GM12878 (cell line): ENCODE measurements around the gene CENPP. TPM values are rescaled to one million over a fixed set of nuclear protein-coding genes. Genes with fewer than 3 reads are reported as not detected.

ENCODE experiments used
- ATAC-seq: fragments of 200-7000 bp; cut with Tn5 transposase; 3 replicates; pipeline ENCODE4 v1.9.1; 2020; ENCODE audit warnings: mild to moderate bottlenecking, moderate library complexity
- BruUV-seq: library from RNA; stranded (reverse); fragments of 400-500 nt; replicated peaks from 2 replicates; lab custom pipeline; 2021; lab: Mats Ljungman, UMichigan
- CTCF ChIA-PET: fragments of 300-600 bp; sonication (Branson Sonifier 250); formaldehyde crosslinking; extraction: SDS; loops from one replicate; lab custom pipeline; 2021; ENCODE audit warnings: inconsistent platforms; lab: Yijun Ruan, JAX
- POLR2A ChIA-PET: fragments of 350-600 bp; formaldehyde crosslinking; extraction: SDS; loops from one replicate; lab custom pipeline; 2021; ENCODE audit warnings: inconsistent platforms; lab: Charles Lee
- RAD21 ChIA-PET: fragments of 300-600 bp; sonication (Branson Sonifier 250); formaldehyde crosslinking; loops from one replicate; lab custom pipeline; 2023; ENCODE audit warnings: antibody characterized with exemption; ENCODE audit not compliant: unreplicated experiment; lab: Charles Lee
- SMC1A ChIA-PET: fragments of 300-600 bp; sonication (Branson Sonifier 250); formaldehyde crosslinking; loops from one replicate; lab custom pipeline; 2023; ENCODE audit not compliant: unreplicated experiment, uncharacterized antibody; lab: Charles Lee
- DNase-seq: peaks from one replicate; pipeline ENCODE4 v3.0.0-alpha.2; 2011; ENCODE audit warnings: low read depth, low spot score
- FAIRE-seq: peaks from 3 replicates; lab custom pipeline; 2011; peaks lifted over from hg19 to GRCh38; lab: Jason Lieb, UNC
- H2AFZ ChIP-seq: 2 replicates; pipeline ENCODE4 v1.6.0; 2011; ENCODE audit warnings: low read depth, low read length, control low read depth; ENCODE audit not compliant: control insufficient read depth
- H3K27ac ChIP-seq: 2 replicates; pipeline ENCODE4 v1.5.1; 2011; ENCODE audit warnings: control low read depth; ENCODE audit not compliant: control insufficient read depth, insufficient read depth
- H3K27me3 ChIP-seq, 2 experiments: replicated peaks in 1 of 2; 2 replicates each; pipeline versions ENCODE4 v1.6.0 to v1.6.1; 2011; ENCODE audit warnings: low read length in 1 of 2; ENCODE audit not compliant: control insufficient read depth in 2 of 2, insufficient read depth in 2 of 2
- H3K36me3 ChIP-seq, 2 experiments: 2 replicates each; pipeline ENCODE4 v1.5.1; 2011; ENCODE audit warnings: low read length in 1 of 2; ENCODE audit not compliant: control insufficient read depth in 2 of 2, insufficient read depth in 2 of 2
- H3K4me1 ChIP-seq: 2 replicates; pipeline ENCODE4 v1.6.1; 2011; ENCODE audit warnings: mild to moderate bottlenecking, low read length, moderate library complexity, mixed read lengths; ENCODE audit not compliant: control insufficient read depth, insufficient read depth
- H3K4me2 ChIP-seq: 2 replicates; pipeline ENCODE4 v1.6.0; 2011; ENCODE audit warnings: control low read depth; ENCODE audit not compliant: control insufficient read depth, insufficient read depth
- H3K4me3 ChIP-seq: fragments of 200-600 bp; sonication (generic); 2 replicates; pipeline ENCODE4 v1.5.1; 2016
- H3K79me2 ChIP-seq: 2 replicates; pipeline ENCODE4 v1.6.0; 2011; ENCODE audit warnings: low read length; ENCODE audit not compliant: control insufficient read depth, insufficient read depth
- H3K9ac ChIP-seq: 2 replicates; pipeline ENCODE4 v1.8.0; 2011; ENCODE audit warnings: low read length, control low read depth, mixed read lengths; ENCODE audit not compliant: control insufficient read depth, insufficient read depth
- H3K9me3 ChIP-seq: replicated peaks from 3 replicates; pipeline ENCODE4 v1.5.1; 2011; ENCODE audit warnings: mild to moderate bottlenecking, low read length; ENCODE audit not compliant: control insufficient read depth, insufficient read depth
- H4K20me1 ChIP-seq: 2 replicates; pipeline ENCODE4 v1.6.0; 2011; ENCODE audit not compliant: control insufficient read depth, insufficient read depth
- BACH1 ChIP-seq: fragments of 450-650 bp; IDR thresholded peaks from 2 replicates; pipeline ENCODE4 v1.6.1; 2017; ENCODE audit warnings: mild to moderate bottlenecking, borderline replicate concordance
- FOS ChIP-seq: IDR thresholded peaks from 3 replicates; pipeline ENCODE4 v1.6.1; 2011; ENCODE audit warnings: borderline replicate concordance; ENCODE audit not compliant: insufficient read length; ENCODE audit errors: extremely low read depth
- KAT2A ChIP-seq: conservative IDR thresholded peaks from 2 replicates; pipeline ENCODE4 v1.6.1; 2011; ENCODE audit warnings: low read depth, low read length; ENCODE audit not compliant: control insufficient read depth
- PAX8 ChIP-seq: fragments of 450-650 bp; IDR thresholded peaks from 2 replicates; pipeline ENCODE4 v1.6.1; 2017; ENCODE audit warnings: mild to moderate bottlenecking, moderate library complexity
- SMAD5 ChIP-seq: IDR thresholded peaks from 2 replicates; pipeline ENCODE4 v1.6.1; 2016; ENCODE audit warnings: antibody characterized with exemption, low read depth
- SMARCA5 ChIP-seq: fragments of 450-650 bp; IDR thresholded peaks from 2 replicates; pipeline ENCODE4 v1.6.1; 2017; ENCODE audit warnings: mild to moderate bottlenecking
- SMC3 ChIP-seq: IDR thresholded peaks from 2 replicates; pipeline ENCODE4 v1.6.1; 2011; ENCODE audit warnings: low read length, improper control_type of control experiment, borderline replicate concordance
- SPI1 ChIP-seq: IDR thresholded peaks from 2 replicates; pipeline ENCODE4 v1.6.1; 2011; ENCODE audit warnings: low read depth, mild to moderate bottlenecking, low read length, moderate library complexity, borderline replicate concordance; ENCODE audit not compliant: insufficient read depth
- TAF1 ChIP-seq: IDR thresholded peaks from 2 replicates; pipeline ENCODE4 v1.6.1; 2011; ENCODE audit warnings: mild to moderate bottlenecking, low read depth, low read length, borderline replicate concordance
- ZZZ3 ChIP-seq: IDR thresholded peaks from 2 replicates; pipeline ENCODE4 v1.6.1; 2011; ENCODE audit warnings: low read depth; ENCODE audit not compliant: control insufficient read depth, insufficient read length
- WGBS: methylation state at CpG from one replicate; pipeline ENCODE4 v1.1.6; 2016; ENCODE audit warnings: low lambda C conversion rate; ENCODE audit not compliant: insufficient replicate concordance, insufficient coverage; ENCODE audit errors: missing lambda C conversion rate; 5-methylcytosine and 5-hydroxymethylcytosine counted together
- in situ Hi-C: fragments of 300-500 bp; cut with MboI; formaldehyde crosslinking; loops from 9 replicates; pipeline ENCODE4 v1.14.3; 2018; ENCODE audit warnings: mixed read lengths
- intact Hi-C: fragments of 100-400 bp; cut with micrococcal nuclease; formaldehyde crosslinking; loops from one replicate; pipeline ENCODE4 v1.14.2; 2022; ENCODE audit not compliant: unreplicated experiment
- polyA plus RNA-seq, 11 experiments: library from polyadenylated mRNA; depleted of rRNA in 4 of 11; unstranded in 6 of 11; stranded (reverse) in 5 of 11; fragments of >200 nt; fragmentation: Nextera tagmentation in 4 of 11; fragmentation: Illumina TruSeq in 1 of 11; extraction: Ambion mirVana in 4 of 11; extraction: Trizol in 1 of 11; gene quantifications; 1 replicate in 1 of 11; 2 replicates in 10 of 11; pipeline versions ENCODE4 v1.2.1 to v1.2.3, GENCODE V29; 2011 to 2016; ENCODE audit warnings: inconsistent platforms in 2 of 11, missing spikeins in 2 of 11, low read depth in 1 of 11
- total RNA-seq, 4 experiments: library from RNA; depleted of rRNA in 3 of 4; stranded (reverse); fragments of >200 nt in 3 of 4; fragmentation: Illumina TruSeq in 1 of 4; extraction: Trizol in 1 of 4; gene quantifications; 2 replicates each; pipeline versions ENCODE4 v1.2.1 to v1.2.3, GENCODE V29; 2013 to 2021
- TF ChIP-seq, protein P1 (sequence below): fragments of 450-650 bp; IDR thresholded peaks from 2 replicates; pipeline ENCODE4 v1.6.1; 2017; ENCODE audit warnings: mild to moderate bottlenecking, moderate library complexity
- TF ChIP-seq, protein P2 (sequence below): fragments of 450-650 bp; IDR thresholded peaks from 2 replicates; pipeline ENCODE4 v1.6.1; 2018; ENCODE audit warnings: borderline replicate concordance, mild to moderate bottlenecking; ENCODE audit not compliant: partially characterized antibody
- TF ChIP-seq, protein P3 (sequence below): fragments of 450-650 bp; IDR thresholded peaks from 2 replicates; pipeline ENCODE4 v1.6.1; 2017; ENCODE audit warnings: borderline replicate concordance
- TF ChIP-seq, protein P4 (sequence below): IDR thresholded peaks from 2 replicates; pipeline ENCODE4 v1.6.1; 2011; ENCODE audit warnings: low read depth, low read length, improper control_type of control experiment, borderline replicate concordance

CENPP gene
- total and polyA plus RNA-seq, 10 of the 15 experiments (the other 5 are each of a cell fraction or from before 2014, with no cell fraction given): 9.4 to 31.4 (median 19.8) TPM

DNA sequence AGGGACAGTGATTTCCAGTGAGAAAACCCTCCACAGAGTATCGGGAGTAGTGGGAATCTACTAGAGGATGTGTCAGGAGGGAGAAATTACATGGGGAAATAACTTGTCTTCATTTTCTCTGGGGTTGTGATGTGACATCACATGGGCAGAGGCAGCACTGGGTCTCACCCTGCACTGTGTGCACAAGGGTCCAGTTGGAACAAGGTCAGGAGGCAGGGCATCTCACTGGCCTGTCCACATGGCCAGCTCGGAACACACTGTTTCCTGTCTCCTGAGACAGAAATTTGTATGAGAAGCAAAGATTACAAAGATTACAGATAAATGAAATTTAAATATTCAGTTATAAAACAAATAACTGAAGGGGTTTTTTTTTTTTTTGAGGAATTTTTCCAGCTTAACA is 272.6 kb downstream of the CENPP start (continued):
- TF ChIP-seq, protein P1, sequence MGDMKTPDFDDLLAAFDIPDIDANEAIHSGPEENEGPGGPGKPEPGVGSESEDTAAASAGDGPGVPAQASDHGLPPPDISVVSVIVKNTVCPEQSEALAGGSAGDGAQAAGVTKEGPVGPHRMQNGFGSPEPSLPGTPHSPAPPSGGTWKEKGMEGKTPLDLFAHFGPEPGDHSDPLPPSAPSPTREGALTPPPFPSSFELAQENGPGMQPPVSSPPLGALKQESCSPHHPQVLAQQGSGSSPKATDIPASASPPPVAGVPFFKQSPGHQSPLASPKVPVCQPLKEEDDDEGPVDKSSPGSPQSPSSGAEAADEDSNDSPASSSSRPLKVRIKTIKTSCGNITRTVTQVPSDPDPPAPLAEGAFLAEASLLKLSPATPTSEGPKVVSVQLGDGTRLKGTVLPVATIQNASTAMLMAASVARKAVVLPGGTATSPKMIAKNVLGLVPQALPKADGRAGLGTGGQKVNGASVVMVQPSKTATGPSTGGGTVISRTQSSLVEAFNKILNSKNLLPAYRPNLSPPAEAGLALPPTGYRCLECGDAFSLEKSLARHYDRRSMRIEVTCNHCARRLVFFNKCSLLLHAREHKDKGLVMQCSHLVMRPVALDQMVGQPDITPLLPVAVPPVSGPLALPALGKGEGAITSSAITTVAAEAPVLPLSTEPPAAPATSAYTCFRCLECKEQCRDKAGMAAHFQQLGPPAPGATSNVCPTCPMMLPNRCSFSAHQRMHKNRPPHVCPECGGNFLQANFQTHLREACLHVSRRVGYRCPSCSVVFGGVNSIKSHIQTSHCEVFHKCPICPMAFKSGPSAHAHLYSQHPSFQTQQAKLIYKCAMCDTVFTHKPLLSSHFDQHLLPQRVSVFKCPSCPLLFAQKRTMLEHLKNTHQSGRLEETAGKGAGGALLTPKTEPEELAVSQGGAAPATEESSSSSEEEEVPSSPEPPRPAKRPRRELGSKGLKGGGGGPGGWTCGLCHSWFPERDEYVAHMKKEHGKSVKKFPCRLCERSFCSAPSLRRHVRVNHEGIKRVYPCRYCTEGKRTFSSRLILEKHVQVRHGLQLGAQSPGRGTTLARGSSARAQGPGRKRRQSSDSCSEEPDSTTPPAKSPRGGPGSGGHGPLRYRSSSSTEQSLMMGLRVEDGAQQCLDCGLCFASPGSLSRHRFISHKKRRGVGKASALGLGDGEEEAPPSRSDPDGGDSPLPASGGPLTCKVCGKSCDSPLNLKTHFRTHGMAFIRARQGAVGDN: no peak
- no peak for TF ChIP-seq BACH1
- TF ChIP-seq, protein P2, sequence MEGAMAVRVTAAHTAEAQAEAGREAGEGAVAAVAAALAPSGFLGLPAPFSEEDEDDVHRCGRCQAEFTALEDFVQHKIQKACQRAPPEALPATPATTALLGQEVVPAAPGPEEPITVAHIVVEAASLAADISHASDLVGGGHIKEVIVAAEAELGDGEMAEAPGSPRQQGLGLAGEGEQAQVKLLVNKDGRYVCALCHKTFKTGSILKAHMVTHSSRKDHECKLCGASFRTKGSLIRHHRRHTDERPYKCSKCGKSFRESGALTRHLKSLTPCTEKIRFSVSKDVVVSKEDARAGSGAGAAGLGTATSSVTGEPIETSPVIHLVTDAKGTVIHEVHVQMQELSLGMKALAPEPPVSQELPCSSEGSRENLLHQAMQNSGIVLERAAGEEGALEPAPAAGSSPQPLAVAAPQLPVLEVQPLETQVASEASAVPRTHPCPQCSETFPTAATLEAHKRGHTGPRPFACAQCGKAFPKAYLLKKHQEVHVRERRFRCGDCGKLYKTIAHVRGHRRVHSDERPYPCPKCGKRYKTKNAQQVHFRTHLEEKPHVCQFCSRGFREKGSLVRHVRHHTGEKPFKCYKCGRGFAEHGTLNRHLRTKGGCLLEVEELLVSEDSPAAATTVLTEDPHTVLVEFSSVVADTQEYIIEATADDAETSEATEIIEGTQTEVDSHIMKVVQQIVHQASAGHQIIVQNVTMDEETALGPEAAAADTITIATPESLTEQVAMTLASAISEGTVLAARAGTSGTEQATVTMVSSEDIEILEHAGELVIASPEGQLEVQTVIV: no peak
- TF ChIP-seq SMC3: no peak

DNA sequence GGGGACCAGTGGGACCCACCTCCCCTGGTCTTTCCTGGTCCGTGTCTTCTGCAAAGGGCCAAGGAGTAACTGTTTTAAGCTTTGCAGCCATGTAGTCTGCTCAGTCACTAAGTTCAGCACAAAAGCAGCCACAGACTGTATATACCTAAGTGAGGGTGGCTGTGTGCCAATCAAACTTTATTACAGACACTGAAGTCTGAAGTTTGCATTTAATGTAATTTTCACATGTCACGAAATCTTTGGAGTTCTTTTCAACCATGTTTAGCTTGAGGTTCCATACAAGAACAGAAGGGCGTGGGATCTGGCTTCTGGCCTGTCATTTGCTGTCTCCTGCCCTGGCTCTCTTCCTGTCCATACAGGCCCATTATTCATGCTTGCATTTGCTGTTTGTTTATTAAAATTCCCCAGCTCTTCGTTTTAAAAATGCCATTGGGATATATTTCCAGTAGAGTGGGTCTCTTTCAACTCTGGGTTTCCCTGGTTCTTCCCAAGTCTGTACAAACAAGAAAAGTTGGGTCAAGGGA is 274.2 kb downstream of the CENPP start:
- in situ Hi-C loops: no loop called here
- Histone ChIP-seq H3K9me3 (peaks cover 2% of the 10 kb centered on the region; the same call in 2 of the 3 replicates), H3K27ac (no peak overlapping the region), H3K4me3 (no peak overlapping the region), H3K4me1 (no peaks in the 10 kb centered on the region), H3K9ac (no peak overlapping the region), H4K20me1 (no peaks in the 10 kb centered on the region), H2AFZ (no peak overlapping the region), H3K36me3 (no peaks in the 10 kb centered on the region), H3K4me2 (no peak overlapping the region), H3K79me2 (no peaks in the 10 kb centered on the region), H3K27me3 (no peaks in the 10 kb centered on the region)
- ATAC-seq (no peak), DNase-seq (no peak), FAIRE-seq (no peak)
- intact Hi-C loops: no loop called here
- no TSS peak for BruUV-seq
- ChIA-PET SMC1A (interaction anchor here (0.6 kb wide), 1 partner anchor 90 kb away, joined by 3 read pairs; no protein-coding TSS in a partner anchor), CTCF (no interaction called here), POLR2A (no interaction called here), RAD21 (no interaction called here)
- WGBS: 65% methylated on average over 4 of the region's 4 CpGs
- no peak for TF ChIP-seq ZZZ3
- TF ChIP-seq PAX8: no peak
- TF ChIP-seq TAF1: no peak
- TF ChIP-seq, protein P3, sequence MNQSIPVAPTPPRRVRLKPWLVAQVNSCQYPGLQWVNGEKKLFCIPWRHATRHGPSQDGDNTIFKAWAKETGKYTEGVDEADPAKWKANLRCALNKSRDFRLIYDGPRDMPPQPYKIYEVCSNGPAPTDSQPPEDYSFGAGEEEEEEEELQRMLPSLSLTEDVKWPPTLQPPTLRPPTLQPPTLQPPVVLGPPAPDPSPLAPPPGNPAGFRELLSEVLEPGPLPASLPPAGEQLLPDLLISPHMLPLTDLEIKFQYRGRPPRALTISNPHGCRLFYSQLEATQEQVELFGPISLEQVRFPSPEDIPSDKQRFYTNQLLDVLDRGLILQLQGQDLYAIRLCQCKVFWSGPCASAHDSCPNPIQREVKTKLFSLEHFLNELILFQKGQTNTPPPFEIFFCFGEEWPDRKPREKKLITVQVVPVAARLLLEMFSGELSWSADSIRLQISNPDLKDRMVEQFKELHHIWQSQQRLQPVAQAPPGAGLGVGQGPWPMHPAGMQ: no peak
- no peak for TF ChIP-seq BACH1
- no peak for TF ChIP-seq SMAD5
- no peak for TF ChIP-seq KAT2A
- no peak for TF ChIP-seq SMARCA5
- no peak for TF ChIP-seq SPI1
- TF ChIP-seq, protein P4, sequence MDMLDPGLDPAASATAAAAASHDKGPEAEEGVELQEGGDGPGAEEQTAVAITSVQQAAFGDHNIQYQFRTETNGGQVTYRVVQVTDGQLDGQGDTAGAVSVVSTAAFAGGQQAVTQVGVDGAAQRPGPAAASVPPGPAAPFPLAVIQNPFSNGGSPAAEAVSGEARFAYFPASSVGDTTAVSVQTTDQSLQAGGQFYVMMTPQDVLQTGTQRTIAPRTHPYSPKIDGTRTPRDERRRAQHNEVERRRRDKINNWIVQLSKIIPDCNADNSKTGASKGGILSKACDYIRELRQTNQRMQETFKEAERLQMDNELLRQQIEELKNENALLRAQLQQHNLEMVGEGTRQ: no peak
- TF ChIP-seq FOS: no peak
